ENCODE results near the gene CD300E. TPM values are rescaled to one million over a fixed set of nuclear protein-coding genes. Genes with fewer than 3 reads are reported as not detected.
A peak's percentile ranks its signal among the peaks of the same experiment; 100 is the strongest.

CD300E gene
- total and polyA plus RNA-seq, 8 donors = 0.14 to 1.3 (median 0.27) TPM; not detected in 1

DNA sequence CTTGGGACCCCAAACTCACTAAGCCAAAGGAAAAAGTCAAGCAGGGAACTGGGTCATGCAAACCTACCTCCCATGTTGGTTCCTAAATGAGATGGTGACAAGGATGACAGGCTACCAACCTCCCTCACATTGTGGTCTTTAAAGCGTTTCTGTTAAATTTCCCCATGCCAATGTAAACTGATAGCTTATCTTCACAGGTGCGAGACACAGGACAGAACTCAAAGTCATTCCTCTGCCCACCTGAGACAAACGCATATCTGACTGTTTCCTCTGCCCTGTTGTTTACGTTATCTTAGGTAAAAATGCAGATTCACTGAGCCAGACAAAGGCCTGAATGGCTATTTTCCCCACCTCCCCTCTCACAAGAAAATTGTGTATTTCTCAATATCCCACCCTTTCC lies 19.0 kb upstream of the CD300E start:
- H3K27ac ChIP-seq = no peak overlapping the region
- intact Hi-C loops (cut with DNase I) = no loop called here
- no peaks in the 10 kb centered on the region for H3K9me3 ChIP-seq
- ATAC-seq (no peak), DNase-seq (no peak), FAIRE-seq (no peak)
- TF ChIP-seq CTCF (IDR thresholded peaks at IDR 0.05) = no peak
- no peaks in the 10 kb centered on the region for H3K4me1 ChIP-seq
- H3K36me3 ChIP-seq = no peaks in the 10 kb centered on the region
- WGBS, 2 donors = 19 to 24% methylated on average over 4 of the region's 4 CpGs
- no peak overlapping the region for H3K4me3 ChIP-seq
- H3K27me3 ChIP-seq = no peaks in the 10 kb centered on the region

DNA sequence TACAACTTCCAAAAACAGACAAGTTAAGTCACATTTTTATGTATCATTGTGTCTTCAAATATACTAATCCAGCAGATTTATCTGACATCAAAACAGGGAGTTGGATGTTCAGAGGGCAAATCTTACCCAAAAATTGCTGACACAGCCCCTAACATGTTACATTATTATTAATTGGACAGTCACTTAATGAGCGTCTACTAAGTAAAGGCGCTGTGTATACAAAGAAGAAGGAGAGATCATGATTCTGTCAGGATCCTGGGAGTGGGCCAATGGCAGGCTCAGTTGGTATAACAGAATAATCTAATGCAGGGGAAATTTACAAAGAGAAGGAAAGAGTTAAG lies 18.4 kb upstream of the CD300E start:
- Histone ChIP-seq H3K9me3 (no peaks in the 10 kb centered on the region), H3K27ac (no peak overlapping the region), H3K4me3 (no peak overlapping the region), H3K36me3 (no peaks in the 10 kb centered on the region), H3K27me3 (no peaks in the 10 kb centered on the region), H3K4me1 (no peaks in the 10 kb centered on the region)
- no peak for FAIRE-seq
- TF ChIP-seq CTCF (IDR thresholded peaks at IDR 0.05) = no peak
- ATAC-seq = no peak
- DNase-seq = no peak
- 56 to 58% methylated on average over 2 of the region's 2 CpGs for WGBS, 2 donors
- intact Hi-C loops (cut with DNase I) = no loop called here

GRCh38 chr17:74641224-74641957 lies 17.9 kb upstream of the CD300E start:
- ATAC-seq = no peak
- H3K27ac ChIP-seq = no peak overlapping the region

DNA sequence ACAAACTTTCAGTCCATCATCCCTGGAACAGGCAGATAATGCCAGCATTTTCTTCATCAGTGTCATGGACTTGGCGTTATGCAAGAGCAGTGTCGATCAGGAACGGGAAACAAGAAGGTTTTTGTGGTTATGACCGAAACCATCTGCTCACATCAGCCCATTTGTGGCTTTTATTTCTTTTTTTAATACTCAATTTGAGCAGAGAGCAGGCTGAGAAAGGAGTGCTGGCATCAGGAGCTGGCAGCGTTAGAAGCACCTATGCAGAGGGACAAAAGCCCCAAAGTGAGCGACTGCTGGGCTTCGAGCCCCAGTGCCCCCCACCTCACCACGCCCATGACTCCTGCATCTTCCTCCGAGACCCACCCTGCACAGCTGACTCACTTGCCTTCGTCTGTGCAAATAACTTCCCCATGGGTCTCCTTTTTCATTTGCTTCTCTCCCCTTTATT lies 16.2 kb upstream of the CD300E start:
- no peaks in the 10 kb centered on the region for H3K9me3 ChIP-seq
- FAIRE-seq = no peak
- TF ChIP-seq CTCF (IDR thresholded peaks at IDR 0.05) = no peak
- no peaks in the 10 kb centered on the region for H3K27me3 ChIP-seq
- H3K4me1 ChIP-seq = no peaks in the 10 kb centered on the region
- ATAC-seq = peak in 2 of 4 donors; percentile 41 to 62
- H3K4me3 ChIP-seq = no peak overlapping the region
- intact Hi-C loops (cut with DNase I) = no loop called here
- H3K27ac ChIP-seq = no peak overlapping the region
- WGBS, 2 donors = 60 to 64% methylated on average over 10 of the region's 10 CpGs
- DNase-seq = no peak
- H3K36me3 ChIP-seq = no peaks in the 10 kb centered on the region

More at GRCh38 chr17:74641224-74641957, 17.9 kb upstream of the CD300E start:
- no peaks in the 10 kb centered on the region for H3K9me3 ChIP-seq
- intact Hi-C loops (cut with DNase I) = no loop called here
- H3K4me3 ChIP-seq = no peak overlapping the region
- H3K36me3 ChIP-seq = no peaks in the 10 kb centered on the region
- WGBS, 2 donors = 68 to 71% methylated on average over 6 of the region's 6 CpGs
- no peaks in the 10 kb centered on the region for H3K4me1 ChIP-seq
- DNase-seq (no peak), FAIRE-seq (no peak)
- no peaks in the 10 kb centered on the region for H3K27me3 ChIP-seq
- TF ChIP-seq CTCF (IDR thresholded peaks at IDR 0.05) = no peak

- intact Hi-C loops (cut with DNase I) = no loop called here
- no peak for FAIRE-seq
- H3K9me3 ChIP-seq = no peaks in the 10 kb centered on the region
- no peak for DNase-seq
- 15 to 27% methylated on average over 2 of the region's 2 CpGs for WGBS, 2 donors
- no peak for ATAC-seq
- no peak for TF ChIP-seq CTCF (IDR thresholded peaks at IDR 0.05)
- no peaks in the 10 kb centered on the region for H3K27me3 ChIP-seq
- H3K36me3 ChIP-seq = no peaks in the 10 kb centered on the region
- no peak overlapping the region for H3K27ac ChIP-seq
- H3K4me1 ChIP-seq = no peaks in the 10 kb centered on the region
- no peak overlapping the region for H3K4me3 ChIP-seq
These were observed 14.4 kb upstream of the CD300E start for GRCh38 chr17:74637926-74638325.

Measured in pancreas (tissue), 10 donors.